GM18517 (cell line): ENCODE results near the gene ADH7.

Experiments used
- ATAC-seq: cut with Tn5 transposase; IDR thresholded peaks from one replicate; pipeline ENCODE4 v1.9.1; 2021; ENCODE audit warnings: mild to moderate bottlenecking, moderate library complexity; ENCODE audit not compliant: unreplicated experiment

The ADH7 gene

GRCh38 chr4:99435154-99435553, at the start of gene ADH7:
Gene ADH7 (minus strand): TSS chr4:99435342. CDS start chr4:99435233, 109 bp downstream.
- no peak for ATAC-seq

GRCh38 chr4:99483636-99484035, 48.5 kb upstream of the ADH7 start:
- ATAC-seq: no peak

- ATAC-seq: no peak
Measured at GRCh38 chr4:99473131-99473530, 38.0 kb upstream of the ADH7 start.

GRCh38 chr4:99471896-99472295, 36.8 kb upstream of the ADH7 start:
- no peak for ATAC-seq

- ATAC-seq: no peak
Measured at GRCh38 chr4:99471349-99471748, 36.2 kb upstream of the ADH7 start.

GRCh38 chr4:99468889-99469288, 33.7 kb upstream of the ADH7 start:
- no peak for ATAC-seq

GRCh38 chr4:99467887-99468286, 32.7 kb upstream of the ADH7 start:
- ATAC-seq: no peak

GRCh38 chr4:99463566-99463965, 28.4 kb upstream of the ADH7 start:
- ATAC-seq: no peak

GRCh38 chr4:99462875-99463464, 27.8 kb upstream of the ADH7 start:
- peak; percentile 95 for ATAC-seq

GRCh38 chr4:99461623-99462401, 26.7 kb upstream of the ADH7 start:
- ATAC-seq: no peak

- no peak for ATAC-seq
Measured at GRCh38 chr4:99459546-99460042, 24.5 kb upstream of the ADH7 start.

- no peak for ATAC-seq
Measured at GRCh38 chr4:99458911-99459447, 23.8 kb upstream of the ADH7 start.

- no peak for ATAC-seq
Measured at GRCh38 chr4:99457676-99458075, 22.5 kb upstream of the ADH7 start.

GRCh38 chr4:99457270-99457669, 22.1 kb upstream of the ADH7 start:
- no peak for ATAC-seq

- ATAC-seq: peak; percentile 18
Measured at GRCh38 chr4:99447513-99447912, 12.4 kb upstream of the ADH7 start.

GRCh38 chr4:99447079-99447478, 11.9 kb upstream of the ADH7 start:
- peak; percentile 95 for ATAC-seq

GRCh38 chr4:99438405-99438780, 3.3 kb upstream of the ADH7 start:
- no peak for ATAC-seq

GRCh38 chr4:99437723-99438404, 2.7 kb upstream of the ADH7 start:
- ATAC-seq: no peak

- no peak for ATAC-seq
Measured at GRCh38 chr4:99436976-99437722, 2.0 kb upstream of the ADH7 start.

- no peak for ATAC-seq
Measured at GRCh38 chr4:99436462-99436861, 1.3 kb upstream of the ADH7 start.

- no peak for ATAC-seq
Measured at GRCh38 chr4:99430106-99430505, 5.0 kb downstream of the ADH7 start.
